ENCODE data around the gene PCGF1. TPM values are rescaled to one million over a fixed set of nuclear protein-coding genes. Genes with fewer than 3 reads are reported as not detected.

PCGF1 gene
- total and polyA plus RNA-seq, 9 of the 15 experiments (the other 6 are each of a cell fraction or from before 2014, with no cell fraction given): 20.3 to 45.7 (median 29.3) TPM

DNA sequence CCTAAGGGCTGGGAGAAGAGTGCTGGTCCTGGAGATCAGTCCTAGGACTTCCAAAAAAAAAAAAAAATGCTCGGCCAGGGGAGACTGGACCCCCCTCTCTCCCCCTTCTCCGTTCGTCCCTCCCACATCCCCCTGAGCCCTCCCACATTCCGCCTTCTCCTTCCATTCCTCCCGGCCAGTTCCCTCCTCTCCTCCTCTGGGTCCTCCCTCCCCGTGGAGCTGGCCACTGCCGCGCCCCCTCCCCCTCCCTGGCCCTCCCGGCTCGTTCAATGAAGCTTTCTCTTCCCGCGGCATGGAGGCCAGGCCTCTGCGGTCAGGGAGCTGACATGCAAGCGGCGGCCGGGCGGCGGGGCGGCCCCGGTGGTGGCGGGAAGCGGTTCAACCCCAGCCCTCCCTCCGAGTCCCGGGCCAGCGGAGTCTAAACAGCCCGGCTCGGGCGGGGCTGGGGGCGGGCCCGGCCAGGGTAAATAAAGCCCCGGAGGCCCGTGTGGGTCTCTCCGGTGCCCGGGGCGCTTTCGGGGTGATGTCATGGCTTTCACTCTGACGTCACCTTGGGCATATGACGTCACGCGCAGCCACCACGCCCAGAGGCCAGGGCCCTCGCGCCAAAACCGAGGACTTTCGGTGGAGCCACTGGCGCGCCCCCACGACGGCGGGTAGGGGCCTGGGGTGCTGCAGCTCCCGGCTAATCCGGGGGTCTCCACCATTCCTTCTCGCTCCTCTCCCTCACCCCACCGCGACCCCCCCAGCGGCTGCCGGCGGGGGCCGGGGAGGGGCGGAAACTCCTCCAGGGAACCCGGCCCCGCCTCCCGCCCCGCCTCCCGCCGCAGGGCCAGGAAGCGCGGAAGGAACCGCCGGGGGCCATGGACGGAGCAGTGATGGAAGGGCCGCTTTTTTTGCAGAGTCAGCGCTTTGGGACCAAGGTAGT is 46.7 kb upstream of the PCGF1 start, which contains the start of the genes DOK1 and LOXL3 (continued):
- no peak for TF ChIP-seq ZNF431 (CRISPR knock-in tag; IDR thresholded peaks at IDR 0.05)
- TF ChIP-seq CCNT2 (IDR thresholded peaks at IDR 0.05; ENCODE audit: borderline replicate concordance, extremely low read depth, insufficient read length, low read depth, low read length): peak; percentile 22
- no peak for TF ChIP-seq CBX1 (IDR thresholded peaks at IDR 0.05; ENCODE audit: low read depth)
- TF ChIP-seq, protein P1, sequence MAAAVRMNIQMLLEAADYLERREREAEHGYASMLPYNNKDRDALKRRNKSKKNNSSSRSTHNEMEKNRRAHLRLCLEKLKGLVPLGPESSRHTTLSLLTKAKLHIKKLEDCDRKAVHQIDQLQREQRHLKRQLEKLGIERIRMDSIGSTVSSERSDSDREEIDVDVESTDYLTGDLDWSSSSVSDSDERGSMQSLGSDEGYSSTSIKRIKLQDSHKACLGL (CRISPR knock-in tag; IDR thresholded peaks at IDR 0.05; ENCODE audit: borderline replicate concordance, poor library complexity, severe bottlenecking): no peak
- TF ChIP-seq KAT7 (CRISPR knock-in tag; IDR thresholded peaks at IDR 0.05; ENCODE audit: borderline replicate concordance): no peak; the same call in 1 of the 2 replicates
- TF ChIP-seq RBM15 (IDR thresholded peaks at IDR 0.05; ENCODE audit: insufficient read depth, low read length): no peak
- TF ChIP-seq, protein P2, sequence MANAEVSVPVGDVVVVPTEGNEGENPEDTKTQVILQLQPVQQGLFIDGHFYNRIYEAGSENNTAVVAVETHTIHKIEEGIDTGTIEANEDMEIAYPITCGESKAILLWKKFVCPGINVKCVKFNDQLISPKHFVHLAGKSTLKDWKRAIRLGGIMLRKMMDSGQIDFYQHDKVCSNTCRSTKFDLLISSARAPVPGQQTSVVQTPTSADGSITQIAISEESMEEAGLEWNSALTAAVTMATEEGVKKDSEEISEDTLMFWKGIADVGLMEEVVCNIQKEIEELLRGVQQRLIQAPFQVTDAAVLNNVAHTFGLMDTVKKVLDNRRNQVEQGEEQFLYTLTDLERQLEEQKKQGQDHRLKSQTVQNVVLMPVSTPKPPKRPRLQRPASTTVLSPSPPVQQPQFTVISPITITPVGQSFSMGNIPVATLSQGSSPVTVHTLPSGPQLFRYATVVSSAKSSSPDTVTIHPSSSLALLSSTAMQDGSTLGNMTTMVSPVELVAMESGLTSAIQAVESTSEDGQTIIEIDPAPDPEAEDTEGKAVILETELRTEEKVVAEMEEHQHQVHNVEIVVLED (CRISPR knock-in tag; IDR thresholded peaks at IDR 0.05): no peak
- no peak for TF ChIP-seq ZNF77 (CRISPR knock-in tag; IDR thresholded peaks at IDR 0.05)
- TF ChIP-seq SMAD4 (CRISPR knock-in tag; conservative IDR thresholded peaks at IDR 0.05): peak; percentile 48
- no peak for TF ChIP-seq RAD21 (CRISPR knock-in tag; conservative IDR thresholded peaks at IDR 0.05 in 1 of 2, IDR thresholded peaks at IDR 0.05 in 1 of 2)
- no peak for TF ChIP-seq TRIM28 (IDR thresholded peaks at IDR 0.05)
- no peak for TF ChIP-seq NFATC3 (IDR thresholded peaks at IDR 0.05)
- TF ChIP-seq MTA1 (IDR thresholded peaks at IDR 0.05; ENCODE audit: borderline replicate concordance): peak; percentile 77
- TF ChIP-seq, protein P3, sequence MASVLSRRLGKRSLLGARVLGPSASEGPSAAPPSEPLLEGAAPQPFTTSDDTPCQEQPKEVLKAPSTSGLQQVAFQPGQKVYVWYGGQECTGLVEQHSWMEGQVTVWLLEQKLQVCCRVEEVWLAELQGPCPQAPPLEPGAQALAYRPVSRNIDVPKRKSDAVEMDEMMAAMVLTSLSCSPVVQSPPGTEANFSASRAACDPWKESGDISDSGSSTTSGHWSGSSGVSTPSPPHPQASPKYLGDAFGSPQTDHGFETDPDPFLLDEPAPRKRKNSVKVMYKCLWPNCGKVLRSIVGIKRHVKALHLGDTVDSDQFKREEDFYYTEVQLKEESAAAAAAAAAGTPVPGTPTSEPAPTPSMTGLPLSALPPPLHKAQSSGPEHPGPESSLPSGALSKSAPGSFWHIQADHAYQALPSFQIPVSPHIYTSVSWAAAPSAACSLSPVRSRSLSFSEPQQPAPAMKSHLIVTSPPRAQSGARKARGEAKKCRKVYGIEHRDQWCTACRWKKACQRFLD (CRISPR knock-in tag; IDR thresholded peaks at IDR 0.05): no peak
- TF ChIP-seq SRSF1 (IDR thresholded peaks at IDR 0.05; ENCODE audit: low read depth, low read length): no peak
- no peak for TF ChIP-seq IFI16 (CRISPR knock-in tag; IDR thresholded peaks at IDR 0.05)
- no peak for TF ChIP-seq PML (IDR thresholded peaks at IDR 0.05; ENCODE audit: low read length)
- TF ChIP-seq, protein P4, sequence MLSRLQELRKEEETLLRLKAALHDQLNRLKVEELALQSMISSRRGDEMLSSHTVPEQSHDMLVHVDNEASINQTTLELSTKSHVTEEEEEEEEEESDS (CRISPR knock-in tag; IDR thresholded peaks at IDR 0.05): no peak
- TF ChIP-seq BRD9 (IDR thresholded peaks at IDR 0.05; ENCODE audit: low read depth, partially characterized antibody): no peak
- TF ChIP-seq, protein P5, sequence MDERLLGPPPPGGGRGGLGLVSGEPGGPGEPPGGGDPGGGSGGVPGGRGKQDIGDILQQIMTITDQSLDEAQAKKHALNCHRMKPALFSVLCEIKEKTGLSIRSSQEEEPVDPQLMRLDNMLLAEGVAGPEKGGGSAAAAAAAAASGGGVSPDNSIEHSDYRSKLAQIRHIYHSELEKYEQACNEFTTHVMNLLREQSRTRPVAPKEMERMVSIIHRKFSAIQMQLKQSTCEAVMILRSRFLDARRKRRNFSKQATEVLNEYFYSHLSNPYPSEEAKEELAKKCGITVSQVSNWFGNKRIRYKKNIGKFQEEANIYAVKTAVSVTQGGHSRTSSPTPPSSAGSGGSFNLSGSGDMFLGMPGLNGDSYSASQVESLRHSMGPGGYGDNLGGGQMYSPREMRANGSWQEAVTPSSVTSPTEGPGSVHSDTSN (CRISPR knock-in tag; IDR thresholded peaks at IDR 0.05; ENCODE audit: low read depth): no peak
- TF ChIP-seq, protein P5 (tag; conservative IDR thresholded peaks at IDR 0.05; ENCODE audit: low read depth): no peak
- TF ChIP-seq ZNF282 (CRISPR knock-in tag; IDR thresholded peaks at IDR 0.05): no peak

Measured in K562 (cell line).